Measurements from ENCODE around the gene MORN5.

Gene MORN5

GRCh38 chr9:122172131-122172530 lies 12.4 kb downstream of the MORN5 start:
- Histone ChIP-seq H3K36me3 (no peaks in the 10 kb centered on the region), H3K27ac (no peak overlapping the region), H3K4me3 (ENCODE audit: low read depth, low read length) (no peak overlapping the region), H3K27me3 (ENCODE audit: insufficient read depth, low read depth, severe bottlenecking) (peaks cover 37% of the 10 kb centered on the region), H3K9me3 (ENCODE audit: severe bottlenecking) (peaks cover 6% of the 10 kb centered on the region)
- no peak for TF ChIP-seq CTCF (IDR thresholded peaks at IDR 0.05; ENCODE audit: low read depth, low read length)
- no peak for DNase-seq

- Histone ChIP-seq H3K36me3 (no peaks in the 10 kb centered on the region), H3K27me3 (ENCODE audit: insufficient read depth, low read depth, severe bottlenecking) (peaks cover 37% of the 10 kb centered on the region), H3K4me3 (ENCODE audit: low read depth, low read length) (no peak overlapping the region), H3K27ac (no peak overlapping the region), H3K9me3 (ENCODE audit: severe bottlenecking) (no peaks in the 10 kb centered on the region)
- no peak for DNase-seq
- no peak for TF ChIP-seq CTCF (IDR thresholded peaks at IDR 0.05; ENCODE audit: low read depth, low read length)
Observed at GRCh38 chr9:122173670-122174069, 14.0 kb downstream of the MORN5 start.

GRCh38 chr9:122176916-122177315 lies 17.2 kb downstream of the MORN5 start:
- peaks cover 19% of the 10 kb centered on the region for H3K27me3 ChIP-seq (ENCODE audit: insufficient read depth, low read depth, severe bottlenecking)
- H3K36me3 ChIP-seq = no peaks in the 10 kb centered on the region

GRCh38 chr9:122179054-122179689 lies 19.5 kb downstream of the MORN5 start:
- no peak for DNase-seq
- Histone ChIP-seq H3K4me3 (ENCODE audit: low read depth, low read length) (no peak overlapping the region), H3K9me3 (ENCODE audit: severe bottlenecking) (no peaks in the 10 kb centered on the region), H3K27me3 (ENCODE audit: insufficient read depth, low read depth, severe bottlenecking) (peaks cover 10% of the 10 kb centered on the region), H3K36me3 (no peaks in the 10 kb centered on the region), H3K27ac (no peak overlapping the region)
- no peak for TF ChIP-seq CTCF (IDR thresholded peaks at IDR 0.05; ENCODE audit: low read depth, low read length)

More at GRCh38 chr9:122176916-122177315, 17.2 kb downstream of the MORN5 start:
- Histone ChIP-seq H3K4me3 (ENCODE audit: low read depth, low read length) (no peak overlapping the region), H3K9me3 (ENCODE audit: severe bottlenecking) (no peaks in the 10 kb centered on the region), H3K27ac (no peak overlapping the region)
- DNase-seq = no peak
- TF ChIP-seq CTCF (IDR thresholded peaks at IDR 0.05; ENCODE audit: low read depth, low read length) = no peak

DNA sequence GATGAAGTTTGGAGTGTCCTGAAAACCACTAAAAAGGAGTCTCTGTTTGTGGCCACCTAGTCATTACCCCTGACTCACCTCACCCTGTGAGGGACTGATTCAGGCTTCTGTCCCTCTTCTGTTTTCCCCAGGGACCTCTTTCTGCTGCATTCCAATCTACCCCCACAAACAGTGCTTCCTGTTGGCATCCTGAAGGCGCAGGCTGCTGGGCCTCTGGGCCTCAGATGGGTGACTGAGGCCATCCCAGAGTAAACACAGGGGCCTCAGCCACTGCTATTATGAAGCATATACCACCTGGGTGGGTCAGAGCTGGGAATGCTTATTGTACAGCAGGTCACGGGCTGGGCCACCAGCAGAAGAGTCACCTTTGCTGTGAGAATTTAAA lies 20.0 kb downstream of the MORN5 start:
- no peak for DNase-seq
- Histone ChIP-seq H3K27me3 (ENCODE audit: insufficient read depth, low read depth, severe bottlenecking) (peaks cover 10% of the 10 kb centered on the region), H3K36me3 (no peaks in the 10 kb centered on the region), H3K4me3 (ENCODE audit: low read depth, low read length) (no peak overlapping the region), H3K27ac (no peak overlapping the region), H3K9me3 (ENCODE audit: severe bottlenecking) (no peaks in the 10 kb centered on the region)
- no peak for TF ChIP-seq CTCF (IDR thresholded peaks at IDR 0.05; ENCODE audit: low read depth, low read length)

DNA sequence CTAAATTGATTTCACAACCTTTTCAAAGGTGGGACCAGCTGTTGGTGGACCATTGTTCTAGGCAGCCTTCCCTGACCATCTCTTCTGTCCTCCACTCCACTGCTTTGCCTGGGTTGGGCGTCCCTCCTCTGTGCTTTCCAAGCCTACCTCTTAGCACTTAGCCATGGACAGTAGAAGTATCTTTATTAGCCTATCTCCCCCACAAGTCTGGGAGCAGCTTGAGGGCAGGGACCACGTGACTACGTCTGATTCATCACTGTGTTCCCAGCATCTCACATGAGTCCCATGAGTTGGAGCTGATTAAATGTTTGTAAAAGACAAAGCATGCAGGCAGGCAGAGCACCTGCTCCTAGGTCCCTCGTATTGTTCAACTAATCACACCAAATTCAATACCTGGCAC lies 20.9 kb downstream of the MORN5 start:
- Histone ChIP-seq H3K36me3 (no peaks in the 10 kb centered on the region), H3K27ac (no peak overlapping the region), H3K4me3 (ENCODE audit: low read depth, low read length) (no peak overlapping the region), H3K9me3 (ENCODE audit: severe bottlenecking) (no peaks in the 10 kb centered on the region), H3K27me3 (ENCODE audit: insufficient read depth, low read depth, severe bottlenecking) (peaks cover 7% of the 10 kb centered on the region)
- DNase-seq = no peak
- no peak for TF ChIP-seq CTCF (IDR thresholded peaks at IDR 0.05; ENCODE audit: low read depth, low read length)
